GM12891 (cell line): ENCODE results near the gene TSHB.

Experiments used
- PAX5 ChIP-seq: IDR thresholded peaks from 2 replicates; pipeline ENCODE4 v1.6.1; 2011; ENCODE audit warnings: low read length, moderate library complexity, mild to moderate bottlenecking; ENCODE audit not compliant: insufficient read depth, severe bottlenecking
- POLR2A ChIP-seq: IDR thresholded peaks from 2 replicates; pipeline ENCODE4 v1.6.1; 2011; ENCODE audit warnings: low read depth, low read length, control low read depth
- POLR2AphosphoS5 ChIP-seq: IDR thresholded peaks from 2 replicates; pipeline ENCODE4 v1.6.1; 2011; ENCODE audit warnings: low read depth, low read length, control low read depth
- POU2F2 ChIP-seq: IDR thresholded peaks from 2 replicates; pipeline ENCODE4 v1.6.1; 2011; ENCODE audit warnings: low read depth, mild to moderate bottlenecking, control low read depth, low read length, moderate library complexity
- SPI1 ChIP-seq: IDR thresholded peaks from 2 replicates; pipeline ENCODE4 v1.6.1; 2011; ENCODE audit warnings: low read depth, low read length, control low read depth
- TAF1 ChIP-seq: IDR thresholded peaks from 2 replicates; pipeline ENCODE4 v1.6.1; 2011; ENCODE audit warnings: low read depth, low read length, control low read depth

GRCh38 chr1:115006191-115006590 lies 23.4 kb upstream of the TSHB start:
- TF ChIP-seq POLR2A = no peak
- TF ChIP-seq TAF1 = no peak
- TF ChIP-seq POLR2AphosphoS5 = no peak
- TF ChIP-seq SPI1 = no peak
- TF ChIP-seq POU2F2 = no peak
- TF ChIP-seq PAX5 = no peak
